AG10803 (cell line): ENCODE data around the gene NDUFB10.
"Not testable (repeated sequence)": the region's sequence is repeated elsewhere in the genome, so short reads cannot be mapped to it uniquely, and the experiment has no call there.

Experiments
- DNase-seq: peaks from one replicate; pipeline ENCODE4 v3.0.0; 2010; ENCODE audit warnings: low read depth
- H3K4me3 ChIP-seq: 2 replicates; pipeline ENCODE4 v1.5.1; 2011; ENCODE audit warnings: mild to moderate bottlenecking, low read length, control low read depth
- CTCF ChIP-seq: conservative IDR thresholded peaks from 2 replicates; pipeline ENCODE4 v1.5.1; 2011; ENCODE audit warnings: mild to moderate bottlenecking, low read length, control low read depth, inconsistent platforms

The NDUFB10 gene

DNA sequence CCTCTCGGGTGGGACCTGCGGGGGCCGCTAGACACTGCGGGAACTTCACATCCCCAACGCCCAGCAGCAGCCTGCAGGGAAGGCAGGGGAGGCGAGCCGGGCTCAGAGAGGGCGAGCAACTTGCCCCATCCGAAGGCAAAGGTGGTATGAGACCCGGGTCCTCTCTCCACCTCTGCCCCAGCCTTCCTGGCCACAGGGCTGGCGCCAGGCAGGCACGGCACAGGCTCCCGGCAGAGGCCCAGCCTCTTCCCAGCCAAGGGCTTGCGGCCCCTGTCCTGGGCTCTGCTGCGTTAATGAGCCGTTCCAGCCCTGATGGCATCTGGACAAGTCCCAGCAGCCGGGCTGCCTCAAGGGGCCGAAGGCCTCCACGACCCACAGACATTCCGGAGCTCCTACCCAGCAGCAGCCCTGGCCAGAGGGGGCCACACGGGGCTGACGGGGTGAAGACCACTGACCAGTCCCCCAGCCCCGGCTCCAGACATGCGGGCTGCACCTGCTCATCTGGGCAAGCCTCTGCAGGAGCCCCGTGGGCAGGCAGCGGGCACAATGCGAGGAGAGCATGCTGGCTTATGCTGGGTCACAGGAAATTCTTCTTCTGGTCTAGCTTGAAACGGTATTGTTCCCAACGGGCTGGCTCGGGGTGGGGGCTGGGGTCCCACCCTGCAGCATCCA lies 39.9 kb upstream of the NDUFB10 start:
- DNase-seq, result no peak
- TF ChIP-seq CTCF, result no peak
- H3K4me3 ChIP-seq, result no peak overlapping the region

- not testable (repeated sequence) for DNase-seq, H3K4me3 ChIP-seq
These were observed 39.2 kb upstream of the NDUFB10 start for GRCh38 chr16:1920122-1920521.

GRCh38 chr16:1920727-1921171 lies 38.6 kb upstream of the NDUFB10 start:
- no peak for TF ChIP-seq CTCF

GRCh38 chr16:1922357-1922756 lies 37.0 kb upstream of the NDUFB10 start:
- no peak overlapping the region for H3K4me3 ChIP-seq
- TF ChIP-seq CTCF, result no peak
- DNase-seq, result no peak

More at GRCh38 chr16:1920727-1921171, 38.6 kb upstream of the NDUFB10 start:
- no peak overlapping the region for H3K4me3 ChIP-seq
- no peak for DNase-seq

DNA sequence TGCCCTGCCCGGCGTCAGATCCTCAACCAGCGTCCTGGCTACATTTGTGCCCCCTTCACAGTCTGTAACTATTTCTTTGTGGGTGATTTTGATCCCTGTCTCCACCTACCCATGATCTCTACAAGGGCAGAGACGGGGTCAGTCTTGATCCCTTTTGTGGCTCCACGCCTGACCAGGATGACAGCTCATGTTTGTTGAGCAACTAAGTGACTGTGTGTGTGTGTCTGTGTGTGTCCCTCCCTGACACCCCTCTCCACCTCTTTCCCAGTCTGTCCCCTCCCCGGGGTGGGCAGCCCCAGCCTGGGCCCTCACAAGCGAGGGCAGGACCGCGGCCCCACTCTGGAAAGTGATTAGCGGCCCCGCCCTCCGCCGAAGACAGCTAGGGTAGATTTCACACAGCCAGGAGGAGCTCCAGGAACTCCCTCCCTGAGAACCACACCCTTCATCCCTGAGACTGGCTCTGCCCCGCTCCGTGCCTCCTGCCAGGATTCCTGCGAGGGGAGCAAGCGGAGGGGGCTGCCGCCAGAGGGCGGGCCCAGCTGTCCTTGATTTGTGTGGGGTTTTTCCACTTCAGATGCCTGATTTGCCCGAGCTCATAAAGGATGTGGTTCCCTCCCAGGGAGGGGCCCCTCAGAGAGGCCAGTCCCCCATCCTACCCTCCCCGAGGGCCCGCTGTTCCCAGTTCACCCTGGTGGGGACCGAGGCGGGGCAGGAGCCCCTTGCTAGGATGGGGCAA lies 35.9 kb upstream of the NDUFB10 start:
- DNase-seq, result peak; percentile 38
- no peak overlapping the region for H3K4me3 ChIP-seq
- TF ChIP-seq CTCF, result peak; percentile 37

GRCh38 chr16:1924095-1924494 lies 35.2 kb upstream of the NDUFB10 start:
- TF ChIP-seq CTCF, result no peak
- H3K4me3 ChIP-seq, result no peak overlapping the region
- DNase-seq, result no peak

GRCh38 chr16:1926271-1926670 lies 33.1 kb upstream of the NDUFB10 start:
- H3K4me3 ChIP-seq, result no peak overlapping the region
- no peak for DNase-seq
- no peak for TF ChIP-seq CTCF
